Activated CD8-positive, alpha-beta memory T cell treated with anti-CD3 and anti-CD28 coated beads for 48 hours (primary cell): ENCODE data around the gene PHACTR3.

ENCODE experiments used
- DNase-seq, 3 experiments: peaks; one replicate each; pipeline ENCODE4 v3.0.0-alpha.2; 2020; ENCODE audit warnings: low read depth in 2 of 3, low spot score in 2 of 3

The PHACTR3 gene

DNA sequence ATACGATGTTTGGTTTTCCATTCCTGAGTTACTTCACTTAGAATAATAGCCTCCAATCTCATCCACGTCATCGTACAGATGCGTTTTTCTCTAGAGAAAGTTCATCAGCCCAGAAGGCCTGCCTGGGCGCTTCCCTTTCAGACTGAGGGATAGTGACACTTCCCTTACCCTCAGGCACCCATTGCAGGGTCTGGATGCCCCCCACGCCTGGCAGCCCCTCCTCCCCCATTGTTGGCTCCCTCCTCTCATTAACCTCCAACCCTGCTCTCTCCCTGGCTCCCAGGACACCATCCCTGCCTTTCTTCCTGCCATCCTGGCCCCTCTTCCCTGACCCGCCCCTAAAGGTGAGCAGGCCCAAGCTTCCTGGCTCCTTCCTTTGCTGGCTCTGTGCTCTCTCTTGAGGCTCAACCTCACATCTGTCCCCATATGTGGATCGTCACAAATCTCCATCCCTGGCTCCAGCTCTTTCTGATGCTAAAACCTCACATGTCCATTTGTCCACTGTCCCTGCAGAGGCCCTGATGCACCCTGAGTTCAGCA lies 183.9 kb downstream of the PHACTR3 start:
- no peak for DNase-seq

DNA sequence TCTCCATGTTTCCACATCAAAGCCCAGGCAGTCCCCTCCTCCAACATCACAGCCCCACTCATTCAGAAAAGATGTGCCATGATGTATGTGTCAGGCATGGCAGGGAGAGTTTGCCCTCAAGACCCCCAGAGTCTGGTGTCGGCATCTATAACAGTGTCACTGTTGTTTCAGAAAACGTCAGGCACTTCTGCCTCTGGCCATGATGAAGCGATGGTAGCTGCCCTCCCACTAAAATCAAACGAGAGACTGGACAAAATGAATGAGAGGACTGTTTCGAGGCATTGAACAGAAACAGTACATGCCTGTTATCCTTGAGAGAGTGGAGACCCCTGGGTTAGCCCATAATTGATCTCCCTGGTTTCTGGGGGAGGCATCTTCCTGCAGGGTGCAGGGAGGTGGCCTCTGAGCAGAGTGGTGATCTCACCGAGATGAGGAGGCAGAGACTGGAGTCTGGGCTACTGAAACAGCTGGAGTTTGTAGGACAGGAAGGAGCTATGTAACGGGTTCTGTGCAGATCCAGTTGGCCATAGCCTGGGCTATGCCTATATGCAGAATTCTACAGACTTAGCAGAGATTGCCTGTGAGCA lies 184.6 kb downstream of the PHACTR3 start:
- no peak for DNase-seq

DNA sequence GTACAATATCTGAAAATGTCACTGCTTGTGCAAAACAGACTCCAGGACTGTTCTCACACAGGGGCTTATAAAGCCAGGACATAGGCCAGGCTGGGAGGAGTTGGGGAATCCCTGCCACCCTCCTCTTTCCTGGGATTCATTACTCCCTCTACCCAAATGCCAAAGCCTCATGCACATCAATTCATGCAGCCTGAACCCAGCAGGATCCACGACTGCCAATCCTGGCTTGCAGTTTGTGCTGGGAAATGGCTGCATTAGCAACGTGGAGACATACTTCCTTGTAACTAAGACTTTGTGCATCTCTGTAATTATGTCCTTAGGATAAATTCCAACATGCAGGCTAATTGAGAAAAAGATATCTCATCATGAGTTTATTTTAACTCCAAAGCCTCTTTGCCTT lies 185.3 kb downstream of the PHACTR3 start:
- no peak for DNase-seq

DNA sequence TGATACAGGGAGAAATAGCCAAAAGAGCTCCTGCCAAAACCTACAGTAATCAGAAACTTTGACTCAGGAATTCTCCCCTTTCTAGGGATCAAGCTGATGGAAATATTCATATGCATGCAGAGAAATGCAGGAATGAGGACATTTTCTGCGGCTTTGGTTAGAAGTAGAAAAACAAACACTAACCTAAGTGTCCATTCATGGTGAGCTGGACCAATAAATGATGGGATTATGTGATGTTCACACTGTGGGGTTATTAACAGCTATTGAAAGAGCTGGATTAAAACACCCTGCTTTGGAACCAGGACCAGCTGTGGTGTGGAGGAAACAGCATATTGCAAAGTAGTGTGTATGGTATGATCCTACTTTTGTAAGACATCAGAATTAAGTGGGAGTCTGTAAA lies 186.0 kb downstream of the PHACTR3 start:
- DNase-seq = no peak

DNA sequence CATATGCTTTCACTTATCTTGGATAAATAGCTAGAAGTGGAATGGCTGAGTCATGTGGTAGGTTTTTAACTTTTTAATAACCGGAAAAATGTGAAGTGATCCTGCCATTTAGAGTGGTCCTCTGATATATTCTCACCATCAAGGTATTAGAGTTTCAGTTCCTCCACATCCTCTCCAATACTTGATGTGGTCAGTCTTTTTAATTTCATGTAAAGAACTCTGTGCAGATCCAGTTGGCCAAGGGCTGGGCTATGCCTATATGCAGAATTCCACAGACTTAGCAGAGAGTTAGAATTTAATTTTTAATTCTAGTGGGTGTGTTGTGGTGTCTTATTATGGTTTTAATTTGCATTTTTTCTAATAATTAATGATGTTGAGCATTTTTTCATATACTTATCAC lies 188.0 kb downstream of the PHACTR3 start:
- DNase-seq = no peak

DNA sequence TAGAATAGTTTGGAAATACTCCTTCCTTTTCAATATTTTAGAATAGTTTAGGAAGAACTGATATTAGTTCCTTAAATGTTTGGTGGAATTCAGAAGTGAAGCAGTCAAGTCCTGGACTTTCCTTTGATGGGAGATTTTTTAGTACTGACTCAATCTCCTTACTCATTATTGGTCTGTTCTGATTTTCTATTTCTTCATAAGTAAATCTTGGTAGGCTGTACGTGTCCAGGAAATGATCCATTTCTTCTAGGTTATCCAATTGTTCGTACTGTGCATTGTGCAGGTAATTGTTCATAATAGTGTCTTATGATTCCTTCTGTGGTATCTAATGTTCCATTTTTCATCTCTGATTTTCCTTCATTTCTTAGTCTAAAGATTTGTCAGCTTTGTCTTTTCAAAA lies 190.2 kb downstream of the PHACTR3 start:
- DNase-seq = no peak

DNA sequence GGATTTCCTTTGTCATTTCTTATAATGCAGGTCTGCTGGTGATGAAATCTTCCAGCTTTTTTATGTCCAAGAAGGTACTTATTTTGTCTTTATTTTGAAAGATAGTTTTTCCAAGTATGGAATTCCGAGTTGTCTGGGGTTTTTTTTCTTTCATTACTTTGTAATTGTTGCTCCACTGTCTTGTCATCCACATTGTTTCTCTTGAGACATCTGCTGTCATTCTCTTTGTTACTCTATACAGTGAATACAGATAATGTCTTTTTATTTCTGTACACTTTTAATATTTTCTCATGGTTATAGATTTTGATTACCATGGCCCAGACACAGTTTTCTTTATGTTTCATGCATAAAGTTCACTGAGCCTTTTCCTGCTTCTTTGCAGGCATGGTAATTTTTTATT lies 196.0 kb downstream of the PHACTR3 start:
- DNase-seq = no peak

DNA sequence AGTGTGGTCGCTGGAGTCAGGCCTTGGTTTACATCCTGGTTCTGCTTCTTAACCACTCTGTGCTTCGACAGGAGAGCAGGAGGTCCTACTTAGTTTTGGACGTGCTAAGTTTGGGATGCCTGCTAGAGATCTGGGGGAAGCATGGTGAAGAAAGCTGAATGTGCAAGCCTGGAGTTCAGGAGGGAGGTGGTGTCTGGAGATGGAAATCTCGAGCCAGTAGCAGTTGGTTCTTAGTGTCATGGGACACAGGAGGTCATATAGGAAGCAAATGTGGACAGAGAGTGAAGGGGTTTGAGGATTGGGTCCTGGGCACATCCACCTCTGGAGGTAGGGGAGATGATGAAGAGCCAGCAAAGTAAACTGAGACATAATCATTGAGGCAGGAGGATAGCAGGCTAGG lies 197.7 kb downstream of the PHACTR3 start:
- DNase-seq = no peak

DNA sequence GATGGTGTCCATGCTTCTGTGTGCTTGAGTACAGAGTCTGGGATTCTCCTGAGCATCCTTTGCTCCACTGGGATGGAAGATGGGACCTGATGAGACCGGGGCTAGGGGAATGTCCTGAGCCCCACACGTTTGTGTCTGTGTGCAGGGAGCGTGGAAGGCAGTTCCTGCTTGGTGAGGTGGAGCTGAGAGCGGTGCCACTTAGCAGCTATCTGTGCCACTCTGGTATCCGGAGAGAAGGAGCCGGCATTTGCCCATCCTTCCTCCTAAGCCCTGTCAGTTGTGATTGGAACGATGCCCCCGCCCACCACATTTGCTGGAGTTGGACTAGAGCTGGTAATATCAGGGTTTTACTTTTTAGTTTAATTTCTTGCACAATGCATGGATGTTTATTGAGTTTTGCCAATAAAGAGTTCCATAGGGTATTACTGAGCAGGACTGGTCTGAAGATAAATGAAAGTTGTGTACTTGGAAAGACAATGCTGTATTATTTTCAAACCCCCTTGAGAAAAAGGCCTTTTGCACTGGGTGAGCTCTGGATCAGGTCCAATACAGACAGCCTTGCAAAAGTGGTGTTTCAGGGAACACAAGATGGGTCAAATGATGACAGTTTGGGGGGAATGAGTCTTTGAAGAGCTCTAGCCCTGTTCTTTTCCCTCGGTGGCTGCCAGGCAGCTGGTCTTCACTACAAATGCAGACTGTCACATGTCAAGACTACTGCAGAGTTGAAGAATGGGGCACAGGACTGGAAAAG lies 198.3 kb downstream of the PHACTR3 start:
- no peak for DNase-seq

DNA sequence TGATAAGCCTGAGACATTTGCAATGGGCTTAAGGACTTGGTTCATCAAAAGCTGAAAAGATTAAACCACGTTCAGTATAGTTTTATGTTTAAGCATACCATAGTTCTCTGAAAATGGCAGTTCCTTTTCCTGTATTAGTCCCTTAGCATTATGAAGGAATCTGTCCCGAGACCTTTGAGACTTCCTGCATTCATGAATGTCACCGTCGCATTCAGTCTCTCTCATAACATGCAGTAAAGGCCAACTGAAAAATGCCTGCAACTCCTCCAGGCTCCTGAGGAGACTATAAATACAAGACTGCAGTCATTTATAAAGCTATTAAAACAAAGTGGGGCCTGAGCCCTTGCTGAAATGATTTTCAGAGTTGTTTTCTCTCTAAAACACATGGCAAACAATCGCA lies 200.0 kb downstream of the PHACTR3 start:
- DNase-seq = no peak

DNA sequence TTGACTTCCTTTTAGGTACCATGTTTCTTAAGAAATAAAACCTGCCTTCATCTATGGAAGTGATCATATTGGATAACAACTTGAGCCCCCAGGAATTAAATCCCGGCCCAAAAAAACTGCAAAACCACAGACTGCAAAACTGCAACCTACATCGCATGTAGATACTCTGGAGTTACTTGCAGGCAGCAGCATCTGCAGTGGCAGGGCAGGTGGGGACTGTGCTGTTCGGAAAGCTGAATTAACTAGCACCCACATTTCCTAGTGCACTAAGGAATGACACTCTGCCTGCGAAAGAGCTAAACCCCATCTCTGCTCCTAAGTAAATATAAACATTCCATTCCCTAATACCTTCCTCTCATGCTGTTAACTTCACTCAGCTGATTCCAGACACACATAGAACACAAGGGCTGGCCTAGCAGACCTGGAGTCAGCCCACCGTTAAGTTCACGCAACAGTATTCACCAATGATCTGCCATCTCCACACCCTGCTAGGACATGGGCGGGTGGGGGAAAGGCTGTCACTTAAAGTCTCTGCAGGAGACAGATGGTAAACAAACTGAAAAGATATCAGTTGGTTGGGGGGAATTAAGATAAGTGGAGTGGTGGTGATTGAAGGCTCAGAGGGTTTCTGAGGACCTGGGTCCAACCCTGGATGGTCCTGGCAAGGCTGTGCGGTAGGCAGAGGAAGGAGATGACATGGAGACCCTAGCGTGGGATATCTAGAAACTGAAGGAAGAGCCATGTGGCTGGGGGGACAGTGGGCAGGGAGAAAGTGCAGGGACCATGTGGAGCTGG lies 200.7 kb downstream of the PHACTR3 start:
- no peak for DNase-seq

DNA sequence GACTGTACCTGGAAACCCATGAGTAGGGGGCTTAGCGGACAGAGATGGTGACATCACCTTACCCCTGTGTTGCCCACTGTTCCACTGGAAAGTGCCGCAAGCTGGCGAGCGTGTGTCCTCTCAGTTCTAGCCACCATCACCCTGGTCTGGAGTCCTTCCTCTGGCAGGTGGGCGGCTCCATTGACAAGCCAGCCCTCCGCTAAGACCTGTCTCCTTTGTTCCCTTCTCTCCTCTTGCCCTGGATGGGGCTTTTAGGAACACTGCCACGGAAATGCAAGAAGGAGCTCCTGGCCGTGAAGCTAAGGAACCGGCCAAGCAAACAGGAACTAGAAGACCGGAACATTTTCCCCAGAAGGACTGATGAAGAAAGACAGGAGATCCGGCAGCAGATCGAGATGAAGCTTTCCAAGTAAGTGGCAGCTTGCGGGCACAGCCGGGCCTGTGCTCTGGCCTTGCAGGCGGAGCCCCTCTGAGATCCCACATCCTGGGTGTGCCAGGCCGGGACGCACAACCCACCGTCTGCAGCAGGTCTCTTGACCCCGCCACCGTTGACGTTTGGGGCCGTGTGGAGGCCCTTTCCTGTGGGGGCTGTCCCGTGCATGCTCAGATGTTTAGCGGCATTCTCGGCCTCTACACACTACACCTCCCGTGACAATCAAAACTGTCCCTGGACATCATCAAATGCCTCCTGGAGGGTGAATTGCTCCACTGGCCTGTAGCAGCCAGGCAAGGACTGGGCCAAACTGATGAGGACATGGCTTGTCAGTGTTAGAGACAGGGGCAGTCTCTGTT lies 201.6 kb downstream of the PHACTR3 start:
- no peak for DNase-seq

DNA sequence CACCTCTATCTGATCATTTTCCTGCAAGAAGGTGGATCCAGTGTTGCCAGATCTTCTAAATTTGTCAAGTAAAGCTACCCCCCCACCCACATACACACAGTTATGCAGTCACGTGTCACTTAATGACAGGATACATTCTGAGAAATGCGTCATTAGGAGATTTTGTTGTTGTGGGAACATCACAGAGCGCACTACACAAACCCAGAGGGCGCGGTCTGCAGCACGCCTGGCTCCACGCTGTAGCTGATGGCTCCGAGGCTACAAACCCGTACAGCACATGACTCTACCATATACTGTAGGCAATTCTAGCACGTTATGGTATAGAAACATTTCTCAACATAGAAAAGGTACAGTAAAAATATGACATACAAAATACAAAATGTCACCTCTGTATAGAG lies 202.2 kb downstream of the PHACTR3 start:
- DNase-seq = no peak

DNA sequence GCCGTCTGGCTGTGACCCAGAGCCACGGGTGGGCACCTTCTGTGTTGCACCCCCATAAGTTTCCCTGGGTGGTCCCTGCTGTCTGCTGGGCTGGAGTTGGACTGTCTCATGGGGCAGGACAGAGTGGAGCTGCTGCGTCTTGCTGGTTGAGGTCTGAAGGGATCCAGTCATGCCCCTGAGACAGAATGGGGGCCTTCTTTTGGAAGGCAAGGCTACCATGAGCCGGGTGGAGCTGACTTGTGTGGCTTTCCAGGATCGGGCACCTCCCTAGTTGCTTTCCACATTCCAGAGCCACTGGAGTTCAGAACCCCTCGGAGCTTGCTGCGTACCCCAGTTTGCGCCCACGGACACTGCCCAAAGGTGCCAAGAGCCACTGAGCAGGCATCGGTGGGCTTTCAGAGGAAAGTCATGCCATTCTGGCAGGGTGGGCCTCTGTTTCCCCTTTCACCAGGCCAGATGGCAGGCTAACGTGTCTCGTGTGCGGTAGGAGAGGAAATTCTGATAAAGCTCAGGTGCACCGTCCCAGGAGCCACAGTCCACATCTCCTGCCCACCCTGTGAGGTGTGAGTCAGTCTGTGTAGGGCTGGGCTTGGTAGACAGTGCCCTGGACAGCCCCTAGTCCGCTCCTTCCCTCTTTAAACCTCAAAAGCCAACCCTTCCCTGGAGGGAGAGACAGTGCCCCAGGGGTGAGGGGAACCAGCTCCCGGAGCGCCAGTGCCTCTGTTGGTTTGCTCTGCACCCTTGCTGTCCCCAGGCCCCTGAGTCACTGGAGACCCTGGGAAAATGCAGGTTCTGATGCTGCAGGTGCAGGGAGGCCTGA lies 203.8 kb downstream of the PHACTR3 start:
- no peak for DNase-seq

DNA sequence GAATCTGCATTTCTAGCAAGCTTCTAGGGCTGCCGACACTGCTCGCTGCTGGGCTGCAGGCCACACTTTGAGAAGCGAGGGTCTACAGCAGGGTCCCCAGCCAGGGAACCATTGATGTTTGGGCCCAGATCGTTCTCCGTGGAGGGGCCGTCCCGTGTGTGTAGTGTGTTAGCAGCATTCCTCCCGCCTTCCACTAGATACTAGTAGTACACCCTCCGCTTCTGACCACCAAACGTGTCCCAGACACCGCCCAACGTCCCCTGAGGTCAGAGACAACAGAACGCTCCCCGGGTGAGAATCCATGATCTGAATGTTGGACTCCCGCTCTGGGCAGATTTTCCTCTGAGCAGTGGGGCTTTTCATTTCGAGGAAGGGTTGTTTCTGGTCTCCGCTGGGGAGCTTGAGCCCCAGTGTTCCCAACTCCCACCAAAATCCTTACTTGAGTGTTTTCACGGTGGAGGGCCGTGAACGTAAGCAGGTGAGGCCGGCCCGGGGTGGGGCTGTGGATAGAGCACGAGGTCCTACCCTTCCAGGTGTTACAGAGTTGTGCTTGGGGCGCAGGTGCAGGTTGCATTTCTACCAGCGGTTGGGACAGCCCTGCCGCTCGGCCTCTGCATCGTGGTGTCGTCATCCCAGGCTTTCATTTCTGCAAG lies 204.5 kb downstream of the PHACTR3 start:
- DNase-seq = no peak

DNA sequence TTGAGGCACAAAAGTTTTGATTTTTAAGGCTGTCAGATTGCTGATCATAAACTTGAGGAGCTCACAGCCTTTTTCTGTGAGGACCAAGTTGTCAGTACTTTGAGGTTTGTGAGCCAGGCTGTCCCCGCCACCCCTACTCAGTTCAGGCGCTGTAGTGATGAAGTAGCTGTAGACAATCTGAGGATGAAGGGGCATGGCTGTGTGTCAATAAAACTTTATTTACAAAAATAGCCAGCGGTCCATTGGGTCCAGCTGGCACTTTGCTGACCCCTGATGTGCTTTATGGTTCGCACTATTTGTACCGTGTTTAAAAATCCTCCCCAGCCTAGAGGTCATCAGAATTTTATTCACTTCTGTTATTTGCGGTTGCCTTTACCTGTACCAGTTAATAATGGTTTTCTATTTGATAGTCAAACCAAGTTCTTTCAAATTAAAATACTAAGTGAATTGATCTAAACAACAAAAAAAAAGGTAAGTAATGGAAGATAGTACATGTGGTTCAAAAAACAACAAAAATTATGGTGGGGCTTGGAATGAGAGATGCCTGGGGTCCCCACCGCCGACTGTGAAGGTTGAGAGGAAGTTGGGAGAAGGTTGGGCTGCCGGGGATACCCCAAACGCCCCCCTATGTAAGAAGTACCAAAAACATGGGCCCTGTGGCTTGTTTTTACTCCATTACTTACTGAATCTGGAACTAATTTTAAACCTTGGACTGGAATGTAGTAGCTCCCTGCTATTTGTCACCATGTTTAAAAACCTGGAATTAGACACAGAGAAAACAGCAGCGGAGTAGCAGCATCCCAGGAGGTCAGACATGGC lies 205.5 kb downstream of the PHACTR3 start:
- DNase-seq = no peak

DNA sequence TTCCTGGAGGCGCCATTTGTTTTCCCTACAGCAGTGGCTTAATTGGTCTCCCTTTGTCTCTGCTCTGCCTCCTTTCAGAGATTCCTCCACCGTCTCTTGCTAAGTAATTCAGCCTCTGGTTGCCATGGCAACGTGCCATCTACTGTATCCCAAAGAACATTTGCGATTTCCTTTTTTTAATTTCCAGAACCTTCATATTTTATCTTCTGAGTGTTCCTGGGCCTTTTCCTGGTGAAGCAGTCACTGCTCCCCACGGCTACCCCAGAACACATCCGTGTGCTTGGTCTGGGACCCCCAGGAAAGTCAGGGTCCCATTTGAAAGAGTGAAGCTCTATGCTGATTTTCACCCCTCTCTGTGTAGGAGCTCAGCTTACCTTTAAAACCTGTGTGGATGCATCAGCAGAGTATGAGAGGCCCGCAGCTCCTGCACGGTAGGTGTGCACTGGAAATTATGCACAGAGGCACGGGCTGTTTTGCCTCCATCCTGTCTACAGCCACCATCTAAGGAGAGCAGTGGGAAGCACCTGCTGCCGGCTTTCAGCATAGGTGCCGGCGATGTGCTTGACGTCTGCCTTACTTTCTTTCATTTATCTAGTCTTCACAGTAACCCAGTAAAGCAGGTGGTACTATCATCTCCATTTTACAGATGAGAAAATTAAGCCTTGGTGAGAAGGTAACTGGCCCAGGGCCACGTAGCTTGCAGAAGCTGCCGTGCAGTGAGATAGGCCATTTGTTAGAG lies 206.3 kb downstream of the PHACTR3 start:
- no peak for DNase-seq

DNA sequence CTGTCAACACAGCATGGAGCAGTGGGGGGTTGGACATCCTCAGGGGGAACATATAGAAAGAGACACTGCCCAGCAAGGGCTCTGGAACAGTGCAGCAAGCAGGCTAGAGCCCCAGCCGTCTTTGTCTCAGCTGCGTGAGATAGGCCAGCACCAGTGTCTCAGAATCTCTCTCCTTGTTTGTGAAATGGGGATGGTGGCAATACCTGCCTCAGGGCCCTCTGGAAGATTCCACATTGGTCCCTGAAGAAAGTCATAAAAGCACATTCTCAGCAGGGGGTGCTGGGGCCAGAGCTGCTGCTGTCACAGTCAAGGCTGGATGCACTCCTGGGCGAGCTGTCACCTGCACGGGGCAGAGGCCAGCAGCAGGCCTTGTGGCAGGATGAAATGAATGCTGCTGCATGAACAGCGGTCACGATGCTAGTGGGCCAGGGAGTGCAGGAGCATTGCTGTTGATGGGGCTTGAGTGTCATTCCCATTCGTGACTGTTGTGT lies 207.4 kb downstream of the PHACTR3 start:
- DNase-seq = no peak
